HG02759 (cell line): ENCODE data around the gene CHL1.
A peak's percentile ranks its signal among the peaks of the same experiment; 100 is the strongest.

Experiments used
- ATAC-seq: cut with Tn5 transposase; IDR thresholded peaks from one replicate; pipeline ENCODE4 v1.9.1; 2021; ENCODE audit warnings: mild to moderate bottlenecking, moderate library complexity; ENCODE audit not compliant: unreplicated experiment

CHL1 gene

DNA sequence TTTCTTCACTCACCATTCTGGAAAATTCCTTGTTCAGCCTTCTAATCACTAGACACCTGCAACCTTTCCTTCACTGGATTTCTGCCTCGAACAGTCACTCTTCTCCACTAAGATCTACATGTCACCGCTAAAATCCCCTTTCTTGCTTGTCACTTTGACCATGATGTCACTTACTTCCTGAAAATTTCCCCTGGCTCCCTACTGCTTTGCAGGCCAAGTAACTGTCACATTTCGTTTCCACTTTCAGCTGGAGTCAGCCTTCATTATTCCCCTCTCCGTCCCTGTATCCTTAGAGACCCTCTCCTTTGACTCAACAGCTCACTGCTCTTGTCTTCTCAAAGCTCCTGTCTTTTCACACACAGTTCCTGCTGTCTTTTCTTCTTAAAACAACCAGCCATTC lies 15.9 kb downstream of the CHL1 start:
- ATAC-seq, result peak; percentile 86

DNA sequence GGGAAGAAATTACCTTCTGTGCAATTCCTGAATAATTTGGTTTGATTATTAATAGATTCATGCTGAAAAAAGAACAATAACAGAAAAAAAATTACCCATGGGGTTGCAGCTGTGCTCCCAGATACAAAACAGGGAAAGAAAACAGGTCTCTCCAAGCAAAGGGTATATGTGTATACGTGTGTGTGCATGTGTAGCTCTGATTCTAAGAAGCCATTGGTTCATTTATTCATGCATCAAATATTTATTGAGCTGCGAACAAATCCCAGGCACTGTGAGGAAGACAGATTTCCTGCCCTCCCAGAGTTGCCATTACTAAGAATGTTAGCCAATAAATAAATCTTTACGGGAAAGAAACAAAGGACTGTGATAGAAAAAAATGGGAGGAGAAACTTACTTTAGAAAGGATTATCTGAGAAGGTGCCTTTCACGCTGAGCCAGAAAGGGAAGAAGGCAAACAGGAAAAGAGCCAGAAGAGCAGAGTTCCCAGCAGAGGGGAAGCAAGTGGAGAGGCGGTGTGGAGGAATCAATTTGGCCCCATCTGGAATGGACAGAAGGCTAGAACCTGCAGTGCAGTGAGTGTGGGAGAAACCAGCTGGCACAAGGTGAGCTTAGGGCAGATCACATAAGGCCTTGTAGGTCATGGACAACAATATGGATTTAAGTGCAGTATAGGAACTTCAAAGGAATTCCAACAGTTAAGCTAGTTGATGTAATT lies 20.7 kb downstream of the CHL1 start:
- ATAC-seq, result no peak

DNA sequence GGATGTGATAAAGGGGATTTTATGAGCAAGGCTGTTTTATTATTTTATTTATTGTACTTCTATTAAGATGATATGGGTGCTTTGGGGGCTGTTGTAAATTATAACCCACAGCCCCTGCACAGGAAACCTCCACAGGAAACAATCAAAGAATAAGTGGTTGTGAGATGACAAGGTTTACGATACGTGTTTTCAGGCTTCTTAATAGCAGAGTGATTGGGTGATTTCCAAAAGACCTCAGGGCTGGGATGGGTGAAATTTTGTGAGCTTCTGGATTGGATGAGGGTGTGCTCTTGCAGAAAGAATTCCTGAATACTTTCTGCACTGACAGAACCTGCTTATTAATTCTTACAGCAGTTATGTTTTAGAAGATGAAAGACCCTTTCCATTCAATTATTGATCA lies 21.4 kb downstream of the CHL1 start:
- no peak for ATAC-seq

DNA sequence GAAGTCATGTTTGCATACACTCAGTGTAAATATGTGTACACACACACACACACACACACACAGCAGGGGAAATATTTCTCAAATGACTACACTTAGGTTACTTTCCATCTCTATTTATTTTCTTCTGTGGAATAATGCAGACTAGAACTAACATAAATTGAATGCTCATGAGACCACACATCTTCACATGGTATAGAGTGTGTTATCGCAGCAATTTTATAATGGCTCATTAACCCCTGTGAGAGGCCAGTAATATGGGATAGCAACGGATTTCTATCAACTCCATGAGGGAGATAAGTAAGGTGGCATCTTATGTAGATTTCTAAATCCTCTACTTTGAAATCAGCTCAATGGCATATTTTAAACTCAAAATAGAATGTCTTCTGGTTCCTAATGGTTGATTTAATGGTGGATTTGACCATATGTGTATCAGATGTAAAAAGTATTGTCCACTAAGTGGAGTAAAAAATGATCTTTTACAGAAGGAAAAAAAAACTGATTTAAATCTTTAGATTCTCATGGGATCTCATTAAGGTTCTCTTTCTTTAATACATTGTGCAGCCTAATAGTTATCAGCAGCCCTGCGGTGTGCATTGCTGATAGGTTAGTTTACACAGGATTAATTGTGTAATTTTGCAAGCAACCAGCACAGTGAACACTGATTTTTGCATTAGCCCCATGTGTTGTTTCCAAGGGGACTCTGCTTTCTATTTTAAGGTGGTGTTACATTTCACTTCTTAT lies 32.0 kb downstream of the CHL1 start:
- no peak for ATAC-seq

DNA sequence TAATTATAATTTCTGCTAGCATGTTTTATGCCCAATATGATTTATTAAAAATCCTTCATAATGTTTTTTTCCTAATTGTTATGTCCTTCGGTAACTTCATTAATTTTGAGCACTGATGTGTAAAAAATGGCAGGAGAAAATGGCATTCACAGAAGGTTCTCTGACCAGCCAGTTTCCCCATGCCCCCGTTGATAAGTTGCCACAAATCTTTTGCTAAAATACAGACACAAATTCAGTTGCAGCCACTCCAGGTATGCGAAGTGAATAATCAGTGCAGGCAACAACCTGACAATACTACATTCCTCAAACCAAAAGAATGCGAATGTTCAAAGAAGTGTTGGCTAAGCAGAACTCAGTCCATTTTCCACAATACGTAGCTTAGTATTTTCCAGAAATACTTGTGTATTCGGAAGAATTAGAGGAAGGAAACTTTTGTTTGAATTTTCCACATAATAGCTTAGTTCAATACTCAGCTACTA lies 32.7 kb downstream of the CHL1 start:
- no peak for ATAC-seq

DNA sequence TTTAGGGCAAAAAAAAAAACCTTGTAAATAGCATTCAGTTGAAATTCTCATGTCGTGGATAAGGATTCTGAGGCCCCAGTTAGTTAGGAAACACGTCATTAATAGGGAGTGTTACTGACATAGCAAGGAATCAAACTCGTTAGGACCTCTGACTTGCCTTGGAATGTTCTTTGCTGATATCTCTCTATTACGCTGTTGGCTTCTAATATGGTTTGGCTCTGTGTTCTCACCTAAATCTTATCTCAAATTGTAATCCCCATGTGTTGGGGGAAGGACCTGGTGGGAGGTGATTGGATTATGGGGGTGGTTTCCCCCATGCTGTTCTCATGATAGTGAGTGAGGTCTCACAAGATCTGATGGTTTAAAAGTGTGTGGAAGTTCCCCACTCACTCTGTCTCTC lies 40.3 kb downstream of the CHL1 start:
- ATAC-seq, result no peak

DNA sequence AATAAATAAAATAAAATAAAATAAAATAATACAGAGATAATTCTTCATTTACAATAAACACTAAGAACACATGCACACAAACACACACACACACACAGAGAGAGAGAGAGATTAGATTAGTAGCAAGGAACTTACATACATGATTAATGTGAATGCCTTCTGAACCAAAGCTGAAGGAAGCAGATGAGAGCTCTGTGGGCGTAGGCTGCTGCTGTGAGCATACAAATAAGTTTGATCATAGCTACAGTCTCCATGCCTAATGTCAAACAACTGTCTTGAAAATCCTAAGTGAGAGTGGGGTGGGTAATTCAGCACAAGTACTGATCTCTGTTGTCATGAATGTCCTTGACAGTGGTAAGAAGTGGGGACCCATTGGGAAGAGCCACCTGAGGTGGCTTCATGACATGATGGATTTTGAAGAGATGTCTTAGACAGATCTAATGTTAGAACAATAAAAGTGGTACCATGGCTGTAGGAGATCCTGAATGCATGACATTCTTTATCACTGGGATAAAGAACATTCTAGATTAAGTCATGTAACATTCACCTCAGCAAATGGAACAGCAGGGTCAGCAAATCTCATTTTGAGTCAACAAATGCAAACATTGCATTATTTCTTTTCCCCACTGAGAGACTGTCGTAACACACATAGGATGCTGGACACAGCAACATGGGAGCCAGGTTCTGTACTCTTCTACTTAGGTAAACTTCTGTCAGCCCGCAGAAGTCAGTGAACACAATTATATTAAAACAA lies 46.2 kb downstream of the CHL1 start:
- no peak for ATAC-seq

DNA sequence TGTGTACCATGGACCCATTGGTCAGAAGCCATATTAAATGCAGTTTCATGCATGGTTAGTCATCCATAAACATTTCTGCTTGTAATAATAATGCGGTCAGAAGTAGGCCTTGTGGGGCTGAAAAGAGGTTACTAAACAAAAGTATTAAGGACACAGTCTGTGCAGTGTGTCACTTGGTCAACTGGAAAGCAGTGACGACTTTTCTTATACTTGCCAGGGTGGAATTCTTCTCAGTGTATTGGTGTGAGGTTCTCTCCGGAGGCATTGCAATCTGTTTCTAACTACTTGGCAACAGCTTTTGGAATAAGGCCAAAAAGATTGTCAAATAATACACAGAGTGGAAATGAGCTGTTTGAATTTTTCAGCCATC lies 46.8 kb downstream of the CHL1 start:
- no peak for ATAC-seq

DNA sequence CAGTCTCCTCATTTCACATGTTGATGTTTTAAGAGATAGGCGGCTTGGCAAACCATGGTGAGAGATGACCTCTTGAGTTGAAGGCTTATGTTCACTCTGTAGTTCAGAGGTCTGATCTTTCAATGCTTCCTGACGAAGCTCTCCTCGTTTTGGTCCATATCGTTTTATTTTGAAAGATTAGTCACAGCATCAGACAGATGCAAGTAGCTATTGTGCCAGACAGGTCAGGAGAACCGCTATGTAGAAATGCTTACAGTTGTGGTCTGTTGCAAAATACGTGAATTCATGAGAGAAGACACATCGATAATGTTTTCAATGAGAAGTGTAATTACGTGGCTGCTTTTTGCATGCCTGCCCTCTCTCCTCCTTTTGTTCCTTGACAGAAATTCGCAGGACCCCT lies 47.5 kb downstream of the CHL1 start:
- no peak for ATAC-seq

DNA sequence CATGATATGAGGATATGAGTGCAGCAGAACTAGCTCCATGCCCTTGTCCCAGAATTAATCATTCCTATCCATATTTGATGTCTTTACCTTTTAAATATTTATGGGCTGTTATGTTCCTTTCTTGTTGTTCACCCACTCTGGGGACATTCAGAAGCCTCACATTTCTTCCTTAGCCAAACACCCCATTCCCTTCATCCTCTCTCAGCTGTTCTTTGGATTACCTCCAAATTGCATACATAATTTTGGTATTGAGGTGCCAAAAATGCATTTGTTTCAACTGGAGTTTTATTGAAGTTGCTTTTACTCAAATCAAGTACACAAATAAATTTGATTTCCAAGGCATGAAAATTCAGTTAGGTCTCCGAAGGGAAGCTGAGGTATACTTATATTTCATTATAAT lies 51.4 kb downstream of the CHL1 start:
- no peak for ATAC-seq

DNA sequence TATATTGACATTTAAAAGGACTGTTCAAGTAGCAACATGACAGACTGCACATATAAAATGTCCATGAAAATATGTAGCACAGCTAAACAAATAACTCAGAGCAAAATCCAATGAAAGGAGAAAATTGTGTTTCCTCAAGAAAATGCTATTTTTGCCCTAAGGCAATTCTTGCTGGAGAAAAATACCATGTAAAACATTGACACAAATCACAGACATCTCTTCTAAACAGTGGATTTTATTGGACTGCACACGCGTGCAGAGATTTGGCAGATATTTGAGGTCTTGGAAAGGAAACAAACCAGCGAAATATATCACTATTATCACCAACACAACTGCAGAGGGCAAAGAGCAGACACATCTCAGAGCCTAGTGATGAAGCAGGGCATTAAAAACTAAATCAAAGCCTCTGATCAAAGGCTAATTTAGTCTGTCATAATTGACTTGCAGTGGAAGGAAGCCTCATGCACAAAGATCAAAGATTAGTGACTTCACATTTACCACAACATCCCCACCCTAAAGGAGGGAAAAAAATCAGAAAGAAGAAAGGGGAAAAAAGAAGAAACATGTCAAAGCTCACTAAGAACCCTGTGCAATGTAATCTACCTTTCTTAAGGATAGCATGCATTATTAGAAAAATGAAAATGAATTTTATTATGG lies 52.4 kb downstream of the CHL1 start:
- no peak for ATAC-seq

DNA sequence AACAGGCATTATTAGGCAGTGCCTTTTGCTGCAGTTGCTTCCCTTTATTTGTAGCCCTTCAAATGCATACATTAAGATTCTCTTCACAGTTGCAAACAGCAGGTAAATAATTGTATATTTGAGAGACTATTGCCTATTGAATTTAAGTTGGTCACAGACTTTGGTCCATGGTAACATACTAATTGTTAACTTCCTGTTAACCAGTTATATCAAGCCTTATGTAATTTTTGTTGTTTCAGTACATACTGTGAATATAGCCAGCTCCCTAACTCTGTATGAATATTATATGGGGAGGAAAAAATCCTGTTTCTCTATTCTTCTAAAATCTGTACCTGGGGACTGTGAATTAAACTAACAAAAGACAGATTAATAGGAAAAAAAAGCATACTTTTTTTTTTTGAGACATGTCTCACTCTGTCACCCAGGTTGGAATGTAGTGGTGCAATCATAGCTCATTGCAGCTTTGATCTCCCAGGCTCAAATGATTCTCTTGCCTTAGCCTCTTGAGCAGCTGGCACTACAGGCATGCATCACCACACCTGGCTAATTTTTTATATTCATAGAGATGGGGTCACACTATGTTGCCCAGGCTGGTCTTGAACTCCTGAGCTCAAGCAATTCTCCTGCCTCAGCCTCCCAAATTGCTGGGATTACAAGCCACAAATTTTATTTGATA lies 53.2 kb downstream of the CHL1 start:
- no peak for ATAC-seq

DNA sequence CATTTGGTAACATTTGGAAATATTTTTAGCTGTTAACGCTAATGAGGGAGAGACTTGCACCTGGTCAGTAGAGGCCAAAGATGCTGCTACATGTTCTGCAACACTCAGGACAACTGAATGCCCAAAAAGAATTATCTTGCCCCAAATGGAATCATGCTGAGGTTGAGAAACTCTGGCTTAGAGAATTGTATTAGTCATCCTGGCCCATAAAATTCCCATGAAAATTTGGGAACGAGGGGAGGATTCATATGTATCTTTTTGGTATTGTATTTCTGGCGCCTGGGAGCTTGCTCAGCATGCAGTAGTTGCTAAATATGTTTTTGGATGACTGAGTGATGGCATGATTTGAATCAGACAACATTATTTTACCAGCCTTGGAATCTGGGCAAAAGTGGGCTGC lies 59.9 kb downstream of the CHL1 start:
- no peak for ATAC-seq

DNA sequence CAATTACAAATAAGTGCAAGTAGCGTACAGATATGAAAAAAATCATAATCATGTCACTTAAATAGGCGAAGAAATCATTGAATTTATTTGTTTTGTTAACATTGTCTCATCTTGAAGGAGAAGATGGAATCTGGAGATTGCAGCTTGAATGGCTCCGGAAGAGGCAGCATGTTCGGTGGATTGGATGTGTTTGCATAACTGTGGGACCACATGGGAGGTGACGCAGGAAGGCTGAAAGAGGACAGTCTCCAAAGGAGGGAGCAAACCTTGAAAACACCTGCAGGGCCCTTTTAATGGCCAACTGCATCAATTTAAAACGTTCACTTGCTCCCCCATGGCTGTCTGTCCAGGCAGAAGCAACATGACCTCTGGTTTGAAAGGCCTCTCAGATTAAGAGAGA lies 61.3 kb downstream of the CHL1 start:
- ATAC-seq, result no peak

DNA sequence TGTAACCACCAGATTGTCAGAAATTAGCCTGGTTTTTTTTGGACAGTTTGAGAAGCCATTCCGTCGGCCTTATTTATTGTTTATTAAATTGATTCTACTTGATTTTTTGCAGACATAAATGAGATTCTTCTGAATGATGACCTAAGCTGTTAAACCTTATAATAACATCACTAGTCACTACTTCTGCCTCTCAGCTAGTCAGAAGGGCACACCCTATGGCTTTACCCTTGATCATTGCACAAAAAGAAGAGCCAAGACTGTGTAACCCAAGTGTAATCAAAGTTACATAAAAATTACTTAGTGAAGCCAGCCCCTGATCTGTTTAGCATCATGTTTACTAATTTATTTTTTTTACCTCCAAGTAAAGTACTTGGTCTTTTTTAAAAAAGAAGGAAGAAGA lies 64.3 kb downstream of the CHL1 start:
- ATAC-seq, result no peak

DNA sequence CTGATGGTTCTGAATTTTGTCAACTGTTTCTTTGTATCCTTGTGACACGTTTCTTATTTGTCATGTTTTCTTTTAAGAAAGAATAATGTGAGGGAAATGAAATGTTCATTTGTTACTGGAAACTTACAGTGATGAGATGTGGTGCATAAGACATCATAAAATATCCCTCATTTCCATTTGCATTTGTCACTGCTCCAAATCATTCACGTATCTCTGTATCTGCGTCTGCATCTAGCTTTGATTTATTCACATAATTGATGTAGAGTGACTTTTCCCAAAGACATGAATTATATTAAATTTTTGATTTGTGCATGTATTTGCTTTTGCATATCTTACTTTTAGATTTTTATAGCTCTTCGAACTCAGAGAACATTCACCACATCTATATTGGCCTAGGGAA lies 66.8 kb downstream of the CHL1 start:
- no peak for ATAC-seq

DNA sequence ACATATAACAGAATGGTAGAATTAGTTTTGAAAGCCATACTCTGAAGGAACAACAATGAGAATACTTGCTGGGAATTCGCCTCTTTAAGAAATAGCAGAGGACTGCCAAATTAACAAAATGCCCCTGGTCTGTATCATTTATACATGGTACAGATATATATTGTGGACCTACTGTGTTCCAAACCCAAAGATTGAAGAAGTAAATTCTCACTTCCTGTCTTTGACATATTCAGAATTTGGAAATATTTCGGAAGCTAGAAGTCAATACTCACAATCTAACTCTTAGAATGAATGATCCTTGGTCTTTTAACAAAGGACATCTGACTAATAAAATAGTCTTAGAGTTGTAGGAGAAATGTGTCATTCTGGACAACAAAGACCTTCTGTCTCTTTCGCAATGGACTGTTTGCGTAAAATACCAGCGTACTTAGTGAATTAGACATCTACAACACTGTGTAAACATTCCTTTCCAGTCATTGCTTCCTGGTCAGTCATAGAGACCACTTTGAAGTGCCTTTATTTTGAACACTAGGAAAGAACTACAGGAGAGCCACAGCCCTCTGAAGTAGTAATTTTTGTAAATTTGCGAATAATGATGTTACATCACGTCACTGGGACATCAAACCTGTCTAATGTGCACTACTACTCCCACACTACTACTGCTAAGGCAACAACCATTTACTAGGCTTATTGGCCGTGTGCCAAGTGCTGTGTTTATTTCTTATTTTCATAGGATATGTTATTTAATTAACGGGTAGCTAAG lies 68.0 kb downstream of the CHL1 start:
- no peak for ATAC-seq

DNA sequence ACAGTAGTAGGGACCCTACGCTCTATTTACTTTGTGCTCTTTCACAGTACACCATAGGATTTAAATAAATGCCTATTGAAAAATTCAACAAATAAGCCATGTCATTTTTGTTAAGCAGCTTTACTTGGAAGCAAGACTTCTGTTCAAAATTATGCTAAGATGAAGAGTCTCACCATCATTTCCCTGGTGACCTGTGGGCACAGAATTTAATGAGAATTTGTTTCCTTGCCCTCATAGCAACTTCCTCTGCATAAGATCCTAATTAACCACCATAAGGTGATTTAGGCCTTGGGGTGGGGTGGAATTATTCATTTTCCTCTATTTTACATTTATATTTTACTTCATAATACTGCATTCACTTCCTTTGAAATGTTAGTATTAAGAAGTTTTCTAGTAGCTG lies 70.5 kb downstream of the CHL1 start:
- no peak for ATAC-seq

DNA sequence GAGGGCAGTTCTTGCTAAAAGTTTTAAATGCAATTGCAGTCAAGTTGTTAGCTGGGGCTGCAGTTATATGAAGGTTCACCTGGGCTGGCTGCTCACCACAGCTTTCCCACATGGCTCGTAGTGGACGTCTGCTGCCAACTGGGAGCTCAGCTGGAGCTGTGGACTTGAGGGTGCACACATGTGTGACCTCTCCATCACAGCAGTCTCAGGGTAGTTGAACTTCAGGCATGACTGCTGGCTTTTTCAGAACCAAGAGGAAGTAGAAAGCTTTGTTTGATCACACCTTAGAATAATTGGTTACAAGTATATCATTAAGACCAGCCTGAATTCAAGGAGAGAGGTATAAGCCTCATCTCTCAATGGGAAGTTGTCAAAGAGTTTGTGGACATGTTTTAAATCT lies 74.1 kb downstream of the CHL1 start:
- peak; percentile 40 for ATAC-seq

DNA sequence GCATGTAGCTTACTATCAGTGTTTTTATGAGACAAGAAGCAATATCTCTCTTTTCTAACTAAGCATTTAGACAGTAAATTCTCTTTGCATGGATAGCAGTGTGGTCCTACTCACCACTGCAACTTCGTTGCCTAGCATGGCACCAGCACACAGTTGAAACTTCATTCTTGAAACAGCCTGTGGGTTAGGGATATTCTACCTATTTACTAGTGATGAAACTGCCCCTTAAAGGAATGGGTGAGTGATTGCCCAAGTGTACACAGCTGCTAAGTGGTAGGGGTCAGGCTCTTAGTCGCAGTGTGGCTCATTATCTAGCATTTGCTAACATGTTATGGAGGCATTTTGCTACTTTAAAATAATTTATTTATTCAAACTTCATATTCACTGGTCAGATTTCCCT lies 78.4 kb downstream of the CHL1 start:
- no peak for ATAC-seq
